K562 (cell line): ENCODE results near the gene LAMTOR4. TPM values are rescaled to one million over a fixed set of nuclear protein-coding genes. Genes with fewer than 3 reads are reported as not detected.

Experiments
- ATAC-seq: fragments of 200-7000 bp; cut with Tn5 transposase; 3 replicates; pipeline ENCODE4 v1.9.1; 2020; ENCODE audit warnings: moderate library complexity
- BruUV-seq: library from RNA; stranded (reverse); fragments of 400-500 nt; replicated peaks from 2 replicates; lab custom pipeline; 2021; lab: Mats Ljungman, UMichigan
- CTCF ChIA-PET: fragments of 300-600 bp; formaldehyde crosslinking; extraction: SDS; loops from one replicate; lab custom pipeline; 2021; ENCODE audit warnings: low intra/inter-chr PET ratio; lab: Yijun Ruan, JAX
- POLR2A ChIA-PET: fragments of 300-600, 350-650 bp; sonication (Branson Sonifier 250); formaldehyde crosslinking; extraction: SDS; loops from one replicate; lab custom pipeline; 2021; ENCODE audit warnings: antibody characterized with exemption, inconsistent platforms; lab: Yijun Ruan, JAX
- DNase-seq, 4 experiments: peaks; one replicate each; pipeline versions ENCODE4 v3.0.0 to v3.0.0-alpha.2; 2011 to 2018; ENCODE audit warnings: low spot score in 3 of 4, mixed read lengths in 3 of 4; ENCODE audit errors: extremely low read depth in 1 of 4
- FAIRE-seq: peaks from 2 replicates; lab custom pipeline; 2011; peaks lifted over from hg19 to GRCh38; lab: Jason Lieb, UNC
- H2AFZ ChIP-seq: 2 replicates; pipeline ENCODE4 v1.6.0; 2011; ENCODE audit warnings: low read depth, low read length, control low read depth, inconsistent platforms
- H3K27ac ChIP-seq: fragments of 200-600 bp; 3 replicates; pipeline ENCODE4 v1.8.0; 2011; ENCODE audit warnings: low read depth, mild to moderate bottlenecking, control low read depth, inconsistent platforms, low read length, moderate library complexity, mixed read lengths; ENCODE audit errors: extremely low read depth
- H3K27me3 ChIP-seq, 2 experiments: fragments of 300-600 bp in 1 of 2; 2 replicates in 1 of 2; 3 replicates in 1 of 2; pipeline versions ENCODE4 v1.6.0 to v1.8.0; 2011; ENCODE audit warnings: inconsistent platforms in 2 of 2, low read length in 2 of 2, mild to moderate bottlenecking in 1 of 2, mixed read lengths in 1 of 2, moderate library complexity in 1 of 2; ENCODE audit not compliant: control insufficient read depth in 2 of 2, insufficient read depth in 2 of 2
- H3K36me3 ChIP-seq: fragments of 300-600 bp; 3 replicates; pipeline ENCODE4 v1.8.0; 2011; ENCODE audit warnings: mild to moderate bottlenecking, low read length, inconsistent platforms; ENCODE audit not compliant: control insufficient read depth, insufficient read depth
- H3K4me1 ChIP-seq, 2 experiments: fragments of 200-600 bp in 1 of 2; replicated peaks in 1 of 2; 2 replicates in 1 of 2; 3 replicates in 1 of 2; pipeline versions ENCODE4 v1.5.1 to v1.8.0; 2011; ENCODE audit warnings: inconsistent platforms in 2 of 2, low read length in 2 of 2, mild to moderate bottlenecking in 1 of 2, mixed read lengths in 1 of 2, moderate library complexity in 1 of 2; ENCODE audit not compliant: control insufficient read depth in 2 of 2, insufficient read depth in 2 of 2
- H3K4me2 ChIP-seq: 2 replicates; pipeline ENCODE4 v1.6.1; 2011; ENCODE audit warnings: low read length, control low read depth, inconsistent platforms, mixed read lengths; ENCODE audit not compliant: insufficient read depth
- H3K4me3 ChIP-seq: fragments of 200-600 bp; sonication (generic), shearing (Covaris generic); 2 replicates; pipeline ENCODE4 v1.5.1; 2016; ENCODE audit warnings: control low read depth, inconsistent platforms
- H3K79me2 ChIP-seq: fragments of 200-600 bp; 3 replicates; pipeline ENCODE4 v1.8.0; 2011; ENCODE audit warnings: low read length, inconsistent platforms; ENCODE audit not compliant: control insufficient read depth, insufficient read depth
- H3K9ac ChIP-seq, 2 experiments: 2 replicates each; pipeline versions ENCODE4 v1.6.0 to v1.6.1; 2011; ENCODE audit warnings: low read depth in 2 of 2, low read length in 2 of 2, control low read depth in 1 of 2, inconsistent platforms in 1 of 2, mild to moderate bottlenecking in 1 of 2, mixed read lengths in 1 of 2; ENCODE audit not compliant: insufficient read depth in 1 of 2
- H3K9me1 ChIP-seq: one replicate; pipeline ENCODE4 v1.6.0; 2011; ENCODE audit warnings: inconsistent platforms, mild to moderate bottlenecking, low read length, moderate library complexity; ENCODE audit not compliant: control insufficient read depth, insufficient read depth
- H3K9me3 ChIP-seq: replicated peaks from 2 replicates; pipeline ENCODE4 v1.5.1; 2011; ENCODE audit warnings: low read depth, low read length, inconsistent platforms; ENCODE audit not compliant: control insufficient read depth, insufficient read depth
- H4K20me1 ChIP-seq: replicated peaks from 2 replicates; pipeline ENCODE4 v1.6.1; 2011; ENCODE audit warnings: low read length, inconsistent platforms, mixed read lengths; ENCODE audit not compliant: control insufficient read depth, insufficient read depth
- ARHGAP35 ChIP-seq: fragments of 450-650 bp; IDR thresholded peaks from 2 replicates; pipeline ENCODE4 v1.6.1; 2018; ENCODE audit not compliant: partially characterized antibody
- HCFC1 ChIP-seq: IDR thresholded peaks from 2 replicates; pipeline ENCODE4 v1.6.1; 2012; ENCODE audit warnings: low read depth, low read length, improper control_type of control experiment
- HDAC3 ChIP-seq: fragments of 450-650 bp; IDR thresholded peaks from 2 replicates; pipeline ENCODE4 v1.6.1; 2018; ENCODE audit warnings: borderline replicate concordance, mild to moderate bottlenecking, moderate library complexity; ENCODE audit not compliant: partially characterized antibody
- HOMEZ ChIP-seq: fragments of 250-450 bp; sonication (Bioruptor Pico); IDR thresholded peaks from 2 replicates; pipeline ENCODE4 v1.4.0; 2020; ENCODE audit warnings: mild to moderate bottlenecking, moderate library complexity
- KLF16 ChIP-seq: IDR thresholded peaks from 2 replicates; pipeline ENCODE4 v1.6.1; 2016; ENCODE audit warnings: antibody characterized with exemption
- NCOR1 ChIP-seq: fragments of 450-650 bp; IDR thresholded peaks from 2 replicates; pipeline ENCODE4 v1.6.1; 2016; ENCODE audit warnings: mild to moderate bottlenecking, moderate library complexity
- NELFE ChIP-seq: IDR thresholded peaks from 2 replicates; pipeline ENCODE4 v1.6.1; 2011; ENCODE audit warnings: mild to moderate bottlenecking; ENCODE audit not compliant: insufficient read depth, insufficient read length
- RFX7 ChIP-seq: fragments of 250-450 bp; sonication (Bioruptor Pico); IDR thresholded peaks from 2 replicates; pipeline ENCODE4 v1.5.1; 2021; ENCODE audit warnings: mild to moderate bottlenecking
- TFAP4 ChIP-seq: sonication (generic); formaldehyde crosslinking; IDR thresholded peaks from 2 replicates; pipeline ENCODE4 v1.8.0; 2022; ENCODE audit warnings: missing genetic modification reagents, mild to moderate bottlenecking, moderate library complexity, borderline replicate concordance
- UBTF ChIP-seq, 2 experiments: IDR thresholded peaks; 2 replicates each; pipeline ENCODE4 v1.6.1; 2012; ENCODE audit warnings: improper control_type of control experiment in 2 of 2, low read depth in 2 of 2, low read length in 2 of 2, borderline replicate concordance in 1 of 2
- ZNF184 ChIP-seq: sonication (generic); formaldehyde crosslinking; IDR thresholded peaks from 2 replicates; pipeline ENCODE4 v1.5.0; 2020; ENCODE audit warnings: missing genetic modification reagents
- ZNF24 ChIP-seq: fragments of 450-650 bp; IDR thresholded peaks from 2 replicates; pipeline ENCODE4 v1.6.1; 2016
- ZNF280B ChIP-seq: fragments of 250-450 bp; sonication (Bioruptor Pico); IDR thresholded peaks from 2 replicates; pipeline ENCODE4 v1.5.1; 2021; ENCODE audit warnings: mild to moderate bottlenecking
- ZNF395 ChIP-seq: fragments of 200-800 bp; sonication (Bioruptor generic); IDR thresholded peaks from 2 replicates; pipeline ENCODE4 v1.6.1; 2017; ENCODE audit warnings: missing genetic modification characterization, missing compliant biosample characterization
- ZNF445 ChIP-seq: fragments of 250-450 bp; sonication (Bioruptor Pico); IDR thresholded peaks from 2 replicates; pipeline ENCODE4 v1.4.0; 2020; ENCODE audit warnings: low read depth, mild to moderate bottlenecking, moderate library complexity
- WGBS: fragments of 100-300 bp; shearing (Covaris generic); methylation state at CpG from one replicate; pipeline ENCODE4 v1.1.6; 2016; ENCODE audit warnings: low coverage, mixed read lengths; ENCODE audit not compliant: insufficient coverage; ENCODE audit errors: missing lambda C conversion rate; 5-methylcytosine and 5-hydroxymethylcytosine counted together
- in situ Hi-C: fragments of 300-500 bp; cut with MboI; formaldehyde crosslinking; loops from 4 replicates; pipeline ENCODE4 v1.15.0; 2018; ENCODE audit warnings: inconsistent platforms, mixed read lengths
- intact Hi-C: fragments of 100-400 bp; cut with micrococcal nuclease; formaldehyde crosslinking; loops from 2 replicates; pipeline ENCODE4 v1.14.2; 2022
- polyA plus RNA-seq, 8 experiments: library from polyadenylated mRNA; depleted of rRNA in 4 of 8; stranded (reverse) in 5 of 8; unstranded in 3 of 8; fragments of >200 nt; fragmentation: Nextera tagmentation in 2 of 8; fragmentation: Illumina TruSeq in 1 of 8; extraction: Ambion mirVana in 2 of 8; extraction: Trizol in 1 of 8; gene quantifications; 2 replicates each; pipeline versions ENCODE4 v1.2.1 to v1.2.3, GENCODE V29; 2011 to 2014; ENCODE audit warnings: inconsistent platforms in 1 of 8, missing spikeins in 1 of 8
- total RNA-seq, 7 experiments: library from RNA; depleted of rRNA in 6 of 7; stranded (reverse); fragments of >200 nt in 6 of 7; fragmentation: Illumina TruSeq in 2 of 7; extraction: Trizol in 2 of 7; gene quantifications; 2 replicates each; pipeline versions ENCODE4 v1.2.1 to v1.2.3, GENCODE V29; 2011 to 2021; ENCODE audit warnings: low replicate concordance in 1 of 7

The LAMTOR4 gene
- total and polyA plus RNA-seq, 9 of the 15 experiments (the other 6 are each of a cell fraction or from before 2014, with no cell fraction given): 79.6 to 314 (median 195) TPM

- no peak overlapping the region for H2AFZ ChIP-seq
- no peaks in the 10 kb centered on the region for H3K9me3 ChIP-seq
- no TSS peak for BruUV-seq
- ATAC-seq: no peak
- in situ Hi-C loops (loop anchor here (5.0 kb wide), 2 partner anchors 136 to 211 kb away; partner anchors contain the start of gene TRIM4), intact Hi-C loops (loop anchor here (5.0 kb wide), 2 partner anchors 81 to 151 kb away; partner anchors contain the start of genes AZGP1 and ZSCAN21)
- ChIA-PET POLR2A (interaction anchor here (0.6 to 1.9 kb wide), 8 partner anchors 10 to 584 kb away, joined by 3 to 7 read pairs (median 3); partner anchors contain the start of gene LAMTOR4), CTCF (interaction anchor here (0.9 kb wide), 1 partner anchor 215 kb away, joined by 3 read pairs; no protein-coding TSS in a partner anchor)
- H3K4me2 ChIP-seq: no peak overlapping the region
- H3K9ac ChIP-seq: no peak overlapping the region
- H3K4me1 ChIP-seq: peaks cover 28 to 46% of the 10 kb centered on the region in 2 experiments
- H3K4me3 ChIP-seq: no peak overlapping the region
- H3K36me3 ChIP-seq: no peaks in the 10 kb centered on the region
- H3K27me3 ChIP-seq: no peaks in the 10 kb centered on the region; a peak in 1 of 5 replicates
- DNase-seq: no peak
- FAIRE-seq: no peak
- peaks cover 22% of the 10 kb centered on the region for H3K79me2 ChIP-seq
- no peak overlapping the region for H3K27ac ChIP-seq
- H4K20me1 ChIP-seq: no peaks in the 10 kb centered on the region
- no peaks in the 10 kb centered on the region for H3K9me1 ChIP-seq
- WGBS: 38% methylated on average over 1 of the region's 1 CpG
- TF ChIP-seq TFAP4 (CRISPR knock-in tag) (no peak), KLF16 (no peak), ZNF184 (CRISPR knock-in tag) (no peak), UBTF (IDR thresholded peaks at IDR 0.05; ENCODE audit: borderline replicate concordance in 1 of 2, low read depth in 2 of 2, low read length in 2 of 2) (no peak), ZNF24 (no peak), ZNF395 (no peak), RFX7 (CRISPR knock-in tag) (no peak), NELFE (no peak), HCFC1 (no peak), HOMEZ (no peak), ARHGAP35 (no peak), ZNF280B (CRISPR knock-in tag) (no peak), NCOR1 (no peak), ZNF445 (no peak), HDAC3 (no peak)
Observed at GRCh38 chr7:100128637-100128963, 20.1 kb upstream of the LAMTOR4 start.
